ENCODE measurements around the gene NEK6. TPM values are rescaled to one million over a fixed set of nuclear protein-coding genes. Genes with fewer than 3 reads are reported as not detected.

Gene NEK6
- total and polyA plus RNA-seq, 9 of the 15 experiments (the other 6 are each of a cell fraction or from before 2014, with no cell fraction given), result 3.1 to 19.0 (median 8.4) TPM

GRCh38 chr9:124322618-124323432 is 65.1 kb downstream of the NEK6 start (continued):
- TF ChIP-seq, protein P1, sequence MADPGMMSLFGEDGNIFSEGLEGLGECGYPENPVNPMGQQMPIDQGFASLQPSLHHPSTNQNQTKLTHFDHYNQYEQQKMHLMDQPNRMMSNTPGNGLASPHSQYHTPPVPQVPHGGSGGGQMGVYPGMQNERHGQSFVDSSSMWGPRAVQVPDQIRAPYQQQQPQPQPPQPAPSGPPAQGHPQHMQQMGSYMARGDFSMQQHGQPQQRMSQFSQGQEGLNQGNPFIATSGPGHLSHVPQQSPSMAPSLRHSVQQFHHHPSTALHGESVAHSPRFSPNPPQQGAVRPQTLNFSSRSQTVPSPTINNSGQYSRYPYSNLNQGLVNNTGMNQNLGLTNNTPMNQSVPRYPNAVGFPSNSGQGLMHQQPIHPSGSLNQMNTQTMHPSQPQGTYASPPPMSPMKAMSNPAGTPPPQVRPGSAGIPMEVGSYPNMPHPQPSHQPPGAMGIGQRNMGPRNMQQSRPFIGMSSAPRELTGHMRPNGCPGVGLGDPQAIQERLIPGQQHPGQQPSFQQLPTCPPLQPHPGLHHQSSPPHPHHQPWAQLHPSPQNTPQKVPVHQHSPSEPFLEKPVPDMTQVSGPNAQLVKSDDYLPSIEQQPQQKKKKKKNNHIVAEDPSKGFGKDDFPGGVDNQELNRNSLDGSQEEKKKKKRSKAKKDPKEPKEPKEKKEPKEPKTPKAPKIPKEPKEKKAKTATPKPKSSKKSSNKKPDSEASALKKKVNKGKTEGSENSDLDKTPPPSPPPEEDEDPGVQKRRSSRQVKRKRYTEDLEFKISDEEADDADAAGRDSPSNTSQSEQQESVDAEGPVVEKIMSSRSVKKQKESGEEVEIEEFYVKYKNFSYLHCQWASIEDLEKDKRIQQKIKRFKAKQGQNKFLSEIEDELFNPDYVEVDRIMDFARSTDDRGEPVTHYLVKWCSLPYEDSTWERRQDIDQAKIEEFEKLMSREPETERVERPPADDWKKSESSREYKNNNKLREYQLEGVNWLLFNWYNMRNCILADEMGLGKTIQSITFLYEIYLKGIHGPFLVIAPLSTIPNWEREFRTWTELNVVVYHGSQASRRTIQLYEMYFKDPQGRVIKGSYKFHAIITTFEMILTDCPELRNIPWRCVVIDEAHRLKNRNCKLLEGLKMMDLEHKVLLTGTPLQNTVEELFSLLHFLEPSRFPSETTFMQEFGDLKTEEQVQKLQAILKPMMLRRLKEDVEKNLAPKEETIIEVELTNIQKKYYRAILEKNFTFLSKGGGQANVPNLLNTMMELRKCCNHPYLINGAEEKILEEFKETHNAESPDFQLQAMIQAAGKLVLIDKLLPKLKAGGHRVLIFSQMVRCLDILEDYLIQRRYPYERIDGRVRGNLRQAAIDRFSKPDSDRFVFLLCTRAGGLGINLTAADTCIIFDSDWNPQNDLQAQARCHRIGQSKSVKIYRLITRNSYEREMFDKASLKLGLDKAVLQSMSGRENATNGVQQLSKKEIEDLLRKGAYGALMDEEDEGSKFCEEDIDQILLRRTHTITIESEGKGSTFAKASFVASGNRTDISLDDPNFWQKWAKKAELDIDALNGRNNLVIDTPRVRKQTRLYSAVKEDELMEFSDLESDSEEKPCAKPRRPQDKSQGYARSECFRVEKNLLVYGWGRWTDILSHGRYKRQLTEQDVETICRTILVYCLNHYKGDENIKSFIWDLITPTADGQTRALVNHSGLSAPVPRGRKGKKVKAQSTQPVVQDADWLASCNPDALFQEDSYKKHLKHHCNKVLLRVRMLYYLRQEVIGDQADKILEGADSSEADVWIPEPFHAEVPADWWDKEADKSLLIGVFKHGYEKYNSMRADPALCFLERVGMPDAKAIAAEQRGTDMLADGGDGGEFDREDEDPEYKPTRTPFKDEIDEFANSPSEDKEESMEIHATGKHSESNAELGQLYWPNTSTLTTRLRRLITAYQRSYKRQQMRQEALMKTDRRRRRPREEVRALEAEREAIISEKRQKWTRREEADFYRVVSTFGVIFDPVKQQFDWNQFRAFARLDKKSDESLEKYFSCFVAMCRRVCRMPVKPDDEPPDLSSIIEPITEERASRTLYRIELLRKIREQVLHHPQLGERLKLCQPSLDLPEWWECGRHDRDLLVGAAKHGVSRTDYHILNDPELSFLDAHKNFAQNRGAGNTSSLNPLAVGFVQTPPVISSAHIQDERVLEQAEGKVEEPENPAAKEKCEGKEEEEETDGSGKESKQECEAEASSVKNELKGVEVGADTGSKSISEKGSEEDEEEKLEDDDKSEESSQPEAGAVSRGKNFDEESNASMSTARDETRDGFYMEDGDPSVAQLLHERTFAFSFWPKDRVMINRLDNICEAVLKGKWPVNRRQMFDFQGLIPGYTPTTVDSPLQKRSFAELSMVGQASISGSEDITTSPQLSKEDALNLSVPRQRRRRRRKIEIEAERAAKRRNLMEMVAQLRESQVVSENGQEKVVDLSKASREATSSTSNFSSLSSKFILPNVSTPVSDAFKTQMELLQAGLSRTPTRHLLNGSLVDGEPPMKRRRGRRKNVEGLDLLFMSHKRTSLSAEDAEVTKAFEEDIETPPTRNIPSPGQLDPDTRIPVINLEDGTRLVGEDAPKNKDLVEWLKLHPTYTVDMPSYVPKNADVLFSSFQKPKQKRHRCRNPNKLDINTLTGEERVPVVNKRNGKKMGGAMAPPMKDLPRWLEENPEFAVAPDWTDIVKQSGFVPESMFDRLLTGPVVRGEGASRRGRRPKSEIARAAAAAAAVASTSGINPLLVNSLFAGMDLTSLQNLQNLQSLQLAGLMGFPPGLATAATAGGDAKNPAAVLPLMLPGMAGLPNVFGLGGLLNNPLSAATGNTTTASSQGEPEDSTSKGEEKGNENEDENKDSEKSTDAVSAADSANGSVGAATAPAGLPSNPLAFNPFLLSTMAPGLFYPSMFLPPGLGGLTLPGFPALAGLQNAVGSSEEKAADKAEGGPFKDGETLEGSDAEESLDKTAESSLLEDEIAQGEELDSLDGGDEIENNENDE (IDR thresholded peaks at IDR 0.05; ENCODE audit: low read depth, low read length), result no peak
- TF ChIP-seq NR0B1 (IDR thresholded peaks at IDR 0.05; ENCODE audit: partially characterized antibody) (no peak), ZNF280A (IDR thresholded peaks at IDR 0.05; ENCODE audit: low read depth, partially characterized antibody) (no peak), ZC3H11A (IDR thresholded peaks at IDR 0.05; ENCODE audit: low read depth, low read length) (no peak), L3MBTL2 (IDR thresholded peaks at IDR 0.05) (peak; percentile 58; the same call in 1 of the 2 replicates), SPI1 (IDR thresholded peaks at IDR 0.05; ENCODE audit: borderline replicate concordance, low read depth, low read length) (no peak), CHD1 (IDR thresholded peaks at IDR 0.05; ENCODE audit: low read length) (no peak), ZNF140 (CRISPR knock-in tag; IDR thresholded peaks at IDR 0.05) (no peak), ILF3 (IDR thresholded peaks at IDR 0.05; ENCODE audit: borderline replicate concordance) (no peak), ZNF644 (tag; IDR thresholded peaks at IDR 0.05; ENCODE audit: low read depth) (no peak), ZNF561 (CRISPR knock-in tag; conservative IDR thresholded peaks at IDR 0.05) (no peak)

Measured in K562 (cell line).